ENCODE data around the gene SRP19. TPM values are rescaled to one million over a fixed set of nuclear protein-coding genes. Genes with fewer than 3 reads are reported as not detected.

The SRP19 gene
- total RNA-seq, 1 experiment from 2014 or later, result 42.9 TPM

DNA sequence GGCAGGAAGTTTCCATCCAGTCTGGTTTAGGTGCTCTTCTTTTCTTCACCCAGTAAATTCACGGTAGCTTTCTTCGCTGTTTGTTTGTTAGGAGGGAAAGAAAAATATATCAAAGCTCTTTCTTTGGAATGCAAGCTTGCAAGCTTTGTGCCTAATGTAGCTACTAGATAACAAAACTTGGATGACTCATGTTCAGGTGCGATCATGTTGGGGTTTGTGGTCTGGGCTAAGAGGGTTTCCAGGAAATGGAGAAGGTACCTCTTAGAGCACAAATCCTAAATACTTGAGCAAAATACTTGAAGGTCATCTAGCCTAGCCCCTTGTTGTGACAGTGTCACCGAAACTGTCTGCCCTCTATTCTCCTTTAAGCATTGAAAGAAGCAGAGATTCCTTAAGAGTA lies 17.7 kb downstream of the SRP19 start:
- Histone ChIP-seq H3K4me3 (ENCODE audit: low read length) (no peak overlapping the region), H2AFZ (ENCODE audit: low read length) (no peak overlapping the region), H3K4me1 (ENCODE audit: insufficient read depth, low read length) (peaks cover 11% of the 10 kb centered on the region), H4K20me1 (ENCODE audit: low read length) (0 out of 2 replicates have a peak, but pooled peaks cover 3% of the 10 kb centered on the region), H3K79me2 (ENCODE audit: low read length) (no peaks in the 10 kb centered on the region), H3K4me2 (ENCODE audit: low read length) (no peak overlapping the region), H3K9ac (ENCODE audit: low read length) (no peak overlapping the region), H3K27ac (ENCODE audit: low read length) (no peak overlapping the region), H3K27me3 (ENCODE audit: low read length) (no peaks in the 10 kb centered on the region), H3K9me3 (ENCODE audit: low read length) (no peaks in the 10 kb centered on the region), H3K36me3 (ENCODE audit: low read depth, low read length) (peaks cover 29% of the 10 kb centered on the region; the same call in 1 of the 2 replicates), H3K9me2 (replicated peaks; ENCODE audit: low read length) (no peaks in the 10 kb centered on the region), H3F3A (ENCODE audit: low read length, unreplicated experiment) (no peaks in the 10 kb centered on the region)
- intact Hi-C loops (cut with micrococcal nuclease), result no loop called here
- TF ChIP-seq EZH2 (IDR thresholded peaks at IDR 0.05; ENCODE audit: low read length, unreplicated experiment), result no peak
- TF ChIP-seq, protein P1, sequence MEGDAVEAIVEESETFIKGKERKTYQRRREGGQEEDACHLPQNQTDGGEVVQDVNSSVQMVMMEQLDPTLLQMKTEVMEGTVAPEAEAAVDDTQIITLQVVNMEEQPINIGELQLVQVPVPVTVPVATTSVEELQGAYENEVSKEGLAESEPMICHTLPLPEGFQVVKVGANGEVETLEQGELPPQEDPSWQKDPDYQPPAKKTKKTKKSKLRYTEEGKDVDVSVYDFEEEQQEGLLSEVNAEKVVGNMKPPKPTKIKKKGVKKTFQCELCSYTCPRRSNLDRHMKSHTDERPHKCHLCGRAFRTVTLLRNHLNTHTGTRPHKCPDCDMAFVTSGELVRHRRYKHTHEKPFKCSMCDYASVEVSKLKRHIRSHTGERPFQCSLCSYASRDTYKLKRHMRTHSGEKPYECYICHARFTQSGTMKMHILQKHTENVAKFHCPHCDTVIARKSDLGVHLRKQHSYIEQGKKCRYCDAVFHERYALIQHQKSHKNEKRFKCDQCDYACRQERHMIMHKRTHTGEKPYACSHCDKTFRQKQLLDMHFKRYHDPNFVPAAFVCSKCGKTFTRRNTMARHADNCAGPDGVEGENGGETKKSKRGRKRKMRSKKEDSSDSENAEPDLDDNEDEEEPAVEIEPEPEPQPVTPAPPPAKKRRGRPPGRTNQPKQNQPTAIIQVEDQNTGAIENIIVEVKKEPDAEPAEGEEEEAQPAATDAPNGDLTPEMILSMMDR (conservative IDR thresholded peaks at IDR 0.05; ENCODE audit: low read depth, low read length), result no peak
- no peak for TF ChIP-seq EZH2phosphoT487 (IDR thresholded peaks at IDR 0.05; ENCODE audit: borderline replicate concordance, low read length)
- BruUV-seq (replicated peaks), result no TSS peak
- ChIA-PET CTCF (interaction anchor here (0.5 kb wide), 1 partner anchor 654 kb away, joined by 4 read pairs; no protein-coding TSS in a partner anchor), POLR2A (ENCODE audit: unreplicated experiment) (no interaction called here)
- DNase-seq (peak; percentile 48), ATAC-seq (peak; percentile 57)

DNA sequence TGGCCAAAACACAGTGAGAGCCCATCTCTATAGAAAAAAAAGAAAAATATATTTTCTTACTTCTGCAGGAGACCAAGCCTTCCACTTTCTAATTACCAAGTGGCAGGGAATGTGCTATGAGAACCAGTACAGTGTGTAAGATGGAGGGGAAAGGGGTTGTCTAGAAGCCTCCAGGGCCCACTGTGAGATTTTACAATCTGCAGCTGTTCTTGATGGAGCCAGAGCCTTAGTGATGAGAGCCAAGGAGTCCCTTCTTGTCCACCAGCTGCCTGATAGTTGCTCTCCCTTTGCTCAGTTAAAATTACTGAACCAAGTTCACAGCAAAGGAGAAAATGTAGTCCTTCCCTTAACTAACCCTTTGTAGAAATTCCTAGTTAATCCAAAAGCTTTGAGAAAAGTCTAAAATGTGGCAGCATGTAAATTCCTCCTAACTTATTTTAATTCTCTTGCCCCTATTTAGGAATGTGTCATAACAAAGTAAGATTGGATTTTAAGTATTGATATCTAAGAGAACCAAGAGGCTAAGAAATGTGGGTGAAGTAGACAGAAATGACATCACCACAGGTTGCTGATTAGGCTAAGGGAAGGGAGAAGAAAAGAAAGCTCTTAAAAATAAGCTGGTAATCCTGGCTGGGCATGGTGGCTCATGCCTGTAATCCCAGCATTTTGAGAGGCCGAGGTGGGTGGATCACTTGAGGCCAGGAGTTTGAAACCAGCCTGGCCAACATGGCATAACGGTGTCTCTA lies 19.3 kb downstream of the SRP19 start:
- no peaks in the 10 kb centered on the region for H3F3A ChIP-seq (ENCODE audit: low read length, unreplicated experiment)
- no TSS peak for BruUV-seq (replicated peaks)
- peaks cover 11% of the 10 kb centered on the region for H3K4me1 ChIP-seq (ENCODE audit: insufficient read depth, low read length)
- DNase-seq (no peak), ATAC-seq (no peak)
- H3K27ac ChIP-seq (ENCODE audit: low read length), result no peak overlapping the region
- peaks cover 35% of the 10 kb centered on the region; the same call in 1 of the 2 replicates for H3K36me3 ChIP-seq (ENCODE audit: low read depth, low read length)
- H3K4me2 ChIP-seq (ENCODE audit: low read length), result no peak overlapping the region
- ChIA-PET POLR2A (ENCODE audit: unreplicated experiment) (no interaction called here), CTCF (no interaction called here)
- no peaks in the 10 kb centered on the region for H3K9me2 ChIP-seq (replicated peaks; ENCODE audit: low read length)
- no peaks in the 10 kb centered on the region for H3K9me3 ChIP-seq (ENCODE audit: low read length)
- no peak overlapping the region for H3K4me3 ChIP-seq (ENCODE audit: low read length)
- H3K27me3 ChIP-seq (ENCODE audit: low read length), result no peaks in the 10 kb centered on the region
- no peaks in the 10 kb centered on the region for H3K79me2 ChIP-seq (ENCODE audit: low read length)
- H4K20me1 ChIP-seq (ENCODE audit: low read length), result 0 out of 2 replicates have a peak, but pooled peaks cover 3% of the 10 kb centered on the region
- H2AFZ ChIP-seq (ENCODE audit: low read length), result no peak overlapping the region
- intact Hi-C loops (cut with micrococcal nuclease), result no loop called here
- TF ChIP-seq, protein P1 (conservative IDR thresholded peaks at IDR 0.05; ENCODE audit: low read depth, low read length), result no peak
- TF ChIP-seq EZH2phosphoT487 (IDR thresholded peaks at IDR 0.05; ENCODE audit: borderline replicate concordance, low read length) (no peak), EZH2 (IDR thresholded peaks at IDR 0.05; ENCODE audit: low read length, unreplicated experiment) (no peak)
- no peak overlapping the region for H3K9ac ChIP-seq (ENCODE audit: low read length)

DNA sequence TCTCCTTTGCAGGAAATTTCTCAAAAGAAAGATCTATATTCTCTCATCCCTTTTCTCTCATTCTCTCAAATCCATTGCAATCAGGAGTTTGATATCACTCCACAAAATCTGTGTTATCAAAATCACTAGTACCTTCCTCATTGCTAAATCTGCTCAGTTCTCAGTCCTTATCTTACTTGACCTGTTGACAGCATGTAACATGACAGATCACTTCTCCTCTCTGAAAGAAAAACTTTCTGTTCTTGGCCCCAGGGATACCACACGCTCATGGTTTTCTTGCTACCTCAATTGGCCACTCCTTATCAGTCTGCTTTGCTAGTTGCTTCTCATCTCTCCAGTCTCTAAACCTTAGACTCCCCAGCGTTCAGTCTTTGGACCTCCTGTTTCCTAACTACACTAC lies 22.1 kb downstream of the SRP19 start:
- no TSS peak for BruUV-seq (replicated peaks)
- DNase-seq (no peak), ATAC-seq (no peak)
- TF ChIP-seq EZH2 (IDR thresholded peaks at IDR 0.05; ENCODE audit: low read length, unreplicated experiment), result no peak
- TF ChIP-seq, protein P1 (conservative IDR thresholded peaks at IDR 0.05; ENCODE audit: low read depth, low read length), result no peak
- no peak for TF ChIP-seq EZH2phosphoT487 (IDR thresholded peaks at IDR 0.05; ENCODE audit: borderline replicate concordance, low read length)
- H3F3A ChIP-seq (ENCODE audit: low read length, unreplicated experiment), result no peaks in the 10 kb centered on the region
- no peak overlapping the region for H3K4me2 ChIP-seq (ENCODE audit: low read length)
- no peaks in the 10 kb centered on the region for H3K9me3 ChIP-seq (ENCODE audit: low read length)
- ChIA-PET CTCF (no interaction called here), POLR2A (ENCODE audit: unreplicated experiment) (no interaction called here)
- H3K27ac ChIP-seq (ENCODE audit: low read length), result no peak overlapping the region
- H2AFZ ChIP-seq (ENCODE audit: low read length), result no peak overlapping the region
- H3K27me3 ChIP-seq (ENCODE audit: low read length), result no peaks in the 10 kb centered on the region
- no peak overlapping the region for H3K4me3 ChIP-seq (ENCODE audit: low read length)
- peaks cover 43% of the 10 kb centered on the region for H3K36me3 ChIP-seq (ENCODE audit: low read depth, low read length)
- H3K4me1 ChIP-seq (ENCODE audit: insufficient read depth, low read length), result peaks cover 9% of the 10 kb centered on the region
- H3K9me2 ChIP-seq (replicated peaks; ENCODE audit: low read length), result no peaks in the 10 kb centered on the region
- H4K20me1 ChIP-seq (ENCODE audit: low read length), result no peaks in the 10 kb centered on the region
- intact Hi-C loops (cut with micrococcal nuclease), result no loop called here
- no peak overlapping the region for H3K9ac ChIP-seq (ENCODE audit: low read length)
- no peaks in the 10 kb centered on the region for H3K79me2 ChIP-seq (ENCODE audit: low read length)

All from PC-3 (cell line).